H1 (cell line): Measurements from ENCODE around the gene ADD2. TPM values are rescaled to one million over a fixed set of nuclear protein-coding genes. Genes with fewer than 3 reads are reported as not detected.

Experiments used
- CTCF ChIA-PET: fragments of 300-600 bp; sonication (Branson Sonifier 250); formaldehyde crosslinking; loops from one replicate; lab custom pipeline; 2021; ENCODE audit not compliant: partially characterized antibody; lab: Charles Lee
- POLR2A ChIA-PET: fragments of 300-600 bp; sonication (Branson Sonifier 250); formaldehyde crosslinking; loops from one replicate; lab custom pipeline; 2021; ENCODE audit warnings: inconsistent platforms; ENCODE audit not compliant: partially characterized antibody; lab: Charles Lee
- DNase-seq, 2 experiments: peaks; one replicate each; pipeline versions ENCODE4 v3.0.0 to v3.0.0-alpha.2; 2010 to 2022; ENCODE audit warnings: low spot score in 2 of 2, low read depth in 1 of 2, mixed read lengths in 1 of 2
- FAIRE-seq: peaks from 2 replicates; lab custom pipeline; 2011; peaks lifted over from hg19 to GRCh38; lab: Jason Lieb, UNC
- H2AFZ ChIP-seq: 2 replicates; pipeline ENCODE4 v1.8.1; 2012; ENCODE audit warnings: low read length, inconsistent platforms
- H2AK5ac ChIP-seq: 2 replicates; pipeline ENCODE4 v1.6.1; 2013; ENCODE audit warnings: low read depth, low read length
- H2BK120ac ChIP-seq: replicated peaks from 2 replicates; pipeline ENCODE3; 2013; ENCODE audit warnings: low read depth, low read length, inconsistent platforms
- H2BK12ac ChIP-seq: 2 replicates; pipeline ENCODE4 v1.6.1; 2013; ENCODE audit warnings: low read depth, low read length
- H2BK15ac ChIP-seq: 2 replicates; pipeline ENCODE4 v1.6.1; 2013; ENCODE audit warnings: low read length
- H2BK20ac ChIP-seq: 2 replicates; pipeline ENCODE4 v1.6.1; 2013; ENCODE audit warnings: low read length
- H2BK5ac ChIP-seq: 2 replicates; pipeline ENCODE4 v1.6.1; 2013; ENCODE audit warnings: low read depth, low read length
- H3K14ac ChIP-seq: 2 replicates; pipeline ENCODE4 v1.6.1; 2013; ENCODE audit warnings: inconsistent platforms; ENCODE audit not compliant: insufficient read length
- H3K18ac ChIP-seq: 2 replicates; pipeline ENCODE4 v1.6.1; 2013; ENCODE audit warnings: low read length; ENCODE audit errors: extremely low read depth
- H3K23ac ChIP-seq: 2 replicates; pipeline ENCODE4 v1.6.1; 2013; ENCODE audit warnings: inconsistent platforms; ENCODE audit not compliant: insufficient read length
- H3K23me2 ChIP-seq: 2 replicates; pipeline ENCODE4 v1.6.1; 2013; ENCODE audit warnings: low read depth, low read length
- H3K27ac ChIP-seq: 2 replicates; pipeline ENCODE4 v1.6.1; 2011; ENCODE audit warnings: low read depth, low read length, inconsistent platforms
- H3K27me3 ChIP-seq, 4 experiments: replicated peaks in 1 of 4; 1 replicate in 1 of 4; 2 replicates in 3 of 4; pipeline versions ENCODE4 v1.6.1 to v1.8.1; 2011 to 2013; ENCODE audit warnings: low read length in 3 of 4, mild to moderate bottlenecking in 3 of 4, inconsistent platforms in 2 of 4, mixed read lengths in 2 of 4, moderate library complexity in 1 of 4; ENCODE audit not compliant: control insufficient read depth in 3 of 4, insufficient read depth in 3 of 4; ENCODE audit errors: extremely low read depth in 1 of 4
- H3K36me3 ChIP-seq, 4 experiments: 2 replicates each; pipeline versions ENCODE4 v1.6.1 to v1.8.1; 2011 to 2013; ENCODE audit warnings: mild to moderate bottlenecking in 4 of 4, low read length in 3 of 4, moderate library complexity in 2 of 4, control low read depth in 1 of 4, inconsistent platforms in 1 of 4; ENCODE audit not compliant: insufficient read depth in 4 of 4, control insufficient read depth in 2 of 4
- H3K4ac ChIP-seq: replicated peaks from 2 replicates; pipeline ENCODE3; 2013; ENCODE audit warnings: low read length, low read depth, mixed read lengths, inconsistent platforms; ENCODE audit not compliant: insufficient read length
- H3K4me1 ChIP-seq, 4 experiments: replicated peaks in 1 of 4; 1 replicate in 1 of 4; 2 replicates in 3 of 4; pipeline versions ENCODE4 v1.6.1 to v1.8.1; 2011 to 2013; ENCODE audit warnings: low read length in 3 of 4, inconsistent platforms in 2 of 4, mixed read lengths in 1 of 4; ENCODE audit not compliant: insufficient read depth in 4 of 4, control insufficient read depth in 3 of 4
- H3K4me2 ChIP-seq, 2 experiments: 2 replicates each; pipeline versions ENCODE4 v1.6.1 to v1.8.1; 2011 to 2013; ENCODE audit warnings: low read depth in 2 of 2, low read length in 2 of 2, control low read depth in 1 of 2, inconsistent platforms in 1 of 2, mild to moderate bottlenecking in 1 of 2; ENCODE audit not compliant: insufficient read depth in 1 of 2
- H3K4me3 ChIP-seq, 4 experiments: fragments of 200-600, 300-600 bp in 1 of 4; sonication (generic), shearing (Covaris generic), sonication (Bioruptor Twin) in 1 of 4; 2 replicates each; pipeline versions ENCODE4 v1.5.1 to v1.8.1; 2011 to 2016; ENCODE audit warnings: low read length in 4 of 4, low read depth in 3 of 4, control low read depth in 2 of 4, inconsistent platforms in 2 of 4, mild to moderate bottlenecking in 2 of 4, mixed read lengths in 1 of 4, moderate library complexity in 1 of 4; ENCODE audit not compliant: insufficient read depth in 2 of 4; ENCODE audit errors: extremely low read depth in 1 of 4
- H3K56ac ChIP-seq: replicated peaks from 2 replicates; pipeline ENCODE3; 2013; ENCODE audit warnings: low read depth, mild to moderate bottlenecking, mixed read lengths, low read length, inconsistent platforms; ENCODE audit not compliant: insufficient read length
- H3K79me1 ChIP-seq: 2 replicates; pipeline ENCODE4 v1.6.1; 2013; ENCODE audit warnings: low read depth, low read length, control low read depth
- H3K79me2 ChIP-seq, 2 experiments: 2 replicates each; pipeline versions ENCODE4 v1.6.1 to v1.8.1; 2012 to 2013; ENCODE audit warnings: low read length in 2 of 2, mild to moderate bottlenecking in 2 of 2, inconsistent platforms in 1 of 2; ENCODE audit not compliant: insufficient read depth in 2 of 2, control insufficient read depth in 1 of 2
- H3K9ac ChIP-seq, 4 experiments: replicated peaks in 1 of 4; 1 replicate in 1 of 4; 2 replicates in 3 of 4; pipeline versions ENCODE4 v1.6.1 to v1.8.1; 2011 to 2013; ENCODE audit warnings: low read depth in 3 of 4, low read length in 3 of 4, control low read depth in 2 of 4, mild to moderate bottlenecking in 2 of 4, moderate library complexity in 2 of 4, inconsistent platforms in 1 of 4; ENCODE audit errors: extremely low read depth in 1 of 4
- H3K9me3 ChIP-seq, 2 experiments: 2 replicates each; pipeline versions ENCODE4 v1.6.1 to v1.8.1; 2012 to 2013; ENCODE audit warnings: mild to moderate bottlenecking in 2 of 2, moderate library complexity in 2 of 2, control low read depth in 1 of 2, inconsistent platforms in 1 of 2, low read depth in 1 of 2, low read length in 1 of 2, mixed read lengths in 1 of 2; ENCODE audit not compliant: insufficient read depth in 2 of 2
- H4K20me1 ChIP-seq, 2 experiments: replicated peaks in 1 of 2; 2 replicates each; pipeline versions ENCODE3 to v1.8.1; 2011 to 2013; ENCODE audit warnings: inconsistent platforms in 2 of 2, low read length in 2 of 2, mild to moderate bottlenecking in 1 of 2; ENCODE audit not compliant: insufficient read depth in 2 of 2, control insufficient read depth in 1 of 2
- H4K5ac ChIP-seq: 2 replicates; pipeline ENCODE4 v1.6.1; 2013; ENCODE audit warnings: low read length, low read depth, mixed read lengths, inconsistent platforms; ENCODE audit not compliant: insufficient read length
- H4K8ac ChIP-seq: 2 replicates; pipeline ENCODE4 v1.8.0; 2013; ENCODE audit warnings: mild to moderate bottlenecking, moderate library complexity, low read length, inconsistent platforms; ENCODE audit not compliant: insufficient read depth; ENCODE audit errors: extremely low read depth
- H4K91ac ChIP-seq: replicated peaks from 2 replicates; pipeline ENCODE3; 2013; ENCODE audit warnings: low read length, mixed read lengths, inconsistent platforms; ENCODE audit not compliant: insufficient read length
- ATF3 ChIP-seq: IDR thresholded peaks from 2 replicates; pipeline ENCODE4 v1.6.1; 2011; ENCODE audit warnings: low read depth, mild to moderate bottlenecking, low read length; ENCODE audit not compliant: insufficient read depth
- BRCA1 ChIP-seq: IDR thresholded peaks from 2 replicates; pipeline ENCODE4 v1.6.1; 2012; ENCODE audit warnings: low read depth, low read length, improper control_type of control experiment
- CHD2 ChIP-seq: IDR thresholded peaks from 2 replicates; pipeline ENCODE4 v1.6.1; 2012; ENCODE audit warnings: low read length, improper control_type of control experiment
- HDAC2 ChIP-seq, 2 experiments: fragments of 300-600 bp in 1 of 2; sonication (generic) in 1 of 2; IDR thresholded peaks; 2 replicates each; pipeline ENCODE4 v1.6.1; 2011 to 2012; ENCODE audit warnings: low read depth in 2 of 2, low read length in 2 of 2, mild to moderate bottlenecking in 2 of 2, moderate library complexity in 2 of 2, borderline replicate concordance in 1 of 2, inconsistent platforms in 1 of 2
- KDM1A ChIP-seq: fragments of 200-600, 300-600 bp; sonication (generic); IDR thresholded peaks from 2 replicates; pipeline ENCODE4 v1.7.1; 2016; ENCODE audit warnings: mild to moderate bottlenecking, low read length, borderline replicate concordance
- POLR2A ChIP-seq, 2 experiments: IDR thresholded peaks; 1 replicate in 1 of 2; 2 replicates in 1 of 2; pipeline ENCODE4 v1.6.1; 2011; ENCODE audit warnings: low read depth in 2 of 2, low read length in 2 of 2, mild to moderate bottlenecking in 2 of 2; ENCODE audit errors: control extremely low read depth in 1 of 2
- POLR2AphosphoS5 ChIP-seq: IDR thresholded peaks from 2 replicates; pipeline ENCODE4 v1.6.1; 2011; ENCODE audit warnings: low read depth, low read length
- RBBP5 ChIP-seq: IDR thresholded peaks from 2 replicates; pipeline ENCODE4 v1.7.1; 2012; ENCODE audit warnings: low read depth, mild to moderate bottlenecking, inconsistent platforms, low read length, moderate library complexity, borderline replicate concordance
- SAP30 ChIP-seq: fragments of 300-600 bp; sonication (generic); IDR thresholded peaks from 2 replicates; pipeline ENCODE4 v1.7.1; 2012; ENCODE audit warnings: low read length, moderate library complexity, mild to moderate bottlenecking, inconsistent platforms; ENCODE audit not compliant: insufficient read depth, insufficient replicate concordance
- TEAD4 ChIP-seq: IDR thresholded peaks from 2 replicates; pipeline ENCODE4 v1.6.1; 2012; ENCODE audit warnings: low read depth, low read length, inconsistent platforms, mixed read lengths
- polyA plus RNA-seq, 7 experiments: library from polyadenylated mRNA; depleted of rRNA in 3 of 7; stranded (reverse) in 5 of 7; unstranded in 2 of 7; fragments of >200 nt in 5 of 7; fragments of 200-250 nt in 2 of 7; gene quantifications; 1 replicate in 5 of 7; 2 replicates in 1 of 7; 4 replicates in 1 of 7; pipeline versions ENCODE4 v1.2.1 to v1.2.3, GENCODE V29; 2011 to 2013; ENCODE audit warnings: missing spikeins in 2 of 7, mixed read lengths in 2 of 7
- total RNA-seq: library from RNA; stranded (reverse); fragmentation: NEBNext Ultra II Directional; extraction: Animal tissue kit (Norgen Biotek cat#: 25700); gene quantifications from 2 replicates; pipeline ENCODE4 v1.2.1, GENCODE V29; 2021
- TF ChIP-seq, protein P1 (sequence below), 3 experiments: IDR thresholded peaks; 1 replicate in 2 of 3; 2 replicates in 1 of 3; pipeline versions ENCODE4 v1.5.1 to v1.6.1; 2011; ENCODE audit warnings: low read length in 3 of 3, mild to moderate bottlenecking in 3 of 3, inconsistent platforms in 2 of 3, low read depth in 1 of 3, moderate library complexity in 1 of 3; ENCODE audit not compliant: insufficient read depth in 1 of 3; ENCODE audit errors: control extremely low read depth in 1 of 3

ADD2 gene
- total and polyA plus RNA-seq, 2 of the 8 experiments (the other 6 are each of a cell fraction or from before 2014, with no cell fraction given) = 58.5 to 170 TPM

DNA sequence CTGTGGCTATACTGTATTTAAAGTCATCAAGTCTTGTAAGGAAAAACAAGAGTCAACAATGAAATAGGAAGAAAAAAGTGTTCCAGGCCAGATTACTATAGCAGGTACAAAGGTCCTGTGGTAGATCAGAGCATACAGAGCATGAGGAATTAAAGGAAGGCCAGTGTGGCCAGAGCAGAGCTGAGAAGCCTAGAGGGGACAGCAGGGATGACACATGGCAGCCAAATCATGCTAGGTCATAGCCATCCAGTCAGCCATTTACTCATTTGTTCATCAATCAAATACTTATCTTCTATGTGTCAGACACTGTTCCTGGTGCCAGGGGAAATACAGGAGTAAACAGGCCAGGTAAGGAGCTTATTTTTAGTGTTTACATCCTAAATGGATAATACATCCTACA is 24.3 kb downstream of the ADD2 start:
- POLR2A ChIA-PET = no interaction called here
- FAIRE-seq = no peak
- H3K4me1 ChIP-seq = peaks cover 1 to 18% (median 6%) of the 10 kb centered on the region in 4 experiments; a peak in 3 of 7 replicates

More for the DNA sequence above, 24.3 kb downstream of the ADD2 start:
- Histone ChIP-seq H2AK5ac (no peak overlapping the region), H3K9me3 (peaks cover 0 to 4% of the 10 kb centered on the region in 2 experiments; a peak in 1 of 4 replicates), H3K79me1 (peaks cover 15% of the 10 kb centered on the region), H3K4ac (no peak overlapping the region), H4K5ac (no peak overlapping the region), H2BK20ac (no peak overlapping the region), H3K27me3 (no peaks in the 10 kb centered on the region), H4K8ac (no peak overlapping the region), H3K23ac (no peak overlapping the region), H3K9ac (no peak overlapping the region), H2BK120ac (no peak overlapping the region), H3K18ac (no peak overlapping the region), H3K14ac (no peak overlapping the region), H2AFZ (no peak overlapping the region), H3K23me2 (no peaks in the 10 kb centered on the region; the same call in 1 of the 2 replicates), H3K56ac (no peak overlapping the region), H2BK15ac (no peak overlapping the region), H2BK5ac (no peak overlapping the region), H3K36me3 (no peaks in the 10 kb centered on the region; a peak in 1 of 8 replicates), H4K91ac (no peak overlapping the region), H2BK12ac (no peak overlapping the region), H3K4me2 (no peak overlapping the region), H4K20me1 (peaks cover 14% of the 10 kb centered on the region in 2 experiments), H3K79me2 (peaks cover 8 to 97% of the 10 kb centered on the region in 2 experiments), H3K4me3 (no peak overlapping the region), H3K27ac (no peak overlapping the region)
- no peak for DNase-seq
- TF ChIP-seq, protein P1, sequence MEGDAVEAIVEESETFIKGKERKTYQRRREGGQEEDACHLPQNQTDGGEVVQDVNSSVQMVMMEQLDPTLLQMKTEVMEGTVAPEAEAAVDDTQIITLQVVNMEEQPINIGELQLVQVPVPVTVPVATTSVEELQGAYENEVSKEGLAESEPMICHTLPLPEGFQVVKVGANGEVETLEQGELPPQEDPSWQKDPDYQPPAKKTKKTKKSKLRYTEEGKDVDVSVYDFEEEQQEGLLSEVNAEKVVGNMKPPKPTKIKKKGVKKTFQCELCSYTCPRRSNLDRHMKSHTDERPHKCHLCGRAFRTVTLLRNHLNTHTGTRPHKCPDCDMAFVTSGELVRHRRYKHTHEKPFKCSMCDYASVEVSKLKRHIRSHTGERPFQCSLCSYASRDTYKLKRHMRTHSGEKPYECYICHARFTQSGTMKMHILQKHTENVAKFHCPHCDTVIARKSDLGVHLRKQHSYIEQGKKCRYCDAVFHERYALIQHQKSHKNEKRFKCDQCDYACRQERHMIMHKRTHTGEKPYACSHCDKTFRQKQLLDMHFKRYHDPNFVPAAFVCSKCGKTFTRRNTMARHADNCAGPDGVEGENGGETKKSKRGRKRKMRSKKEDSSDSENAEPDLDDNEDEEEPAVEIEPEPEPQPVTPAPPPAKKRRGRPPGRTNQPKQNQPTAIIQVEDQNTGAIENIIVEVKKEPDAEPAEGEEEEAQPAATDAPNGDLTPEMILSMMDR (IDR thresholded peaks at IDR 0.05; ENCODE audit: control extremely low read depth in 1 of 3, insufficient read depth in 1 of 3, low read depth in 1 of 3, low read length in 3 of 3) = no peak
- peak; percentile 97 for TF ChIP-seq KDM1A
- TF ChIP-seq POLR2A (IDR thresholded peaks at IDR 0.05; ENCODE audit: control extremely low read depth in 1 of 2, low read depth in 2 of 2, low read length in 2 of 2) = no peak
- TF ChIP-seq HDAC2 (IDR thresholded peaks at IDR 0.05; ENCODE audit: borderline replicate concordance in 1 of 2, low read depth in 2 of 2, low read length in 2 of 2) = peak in 1 of 2 experiments; percentile 76; a peak in 1 of 4 replicates
- TF ChIP-seq SAP30 = no peak
- no peak for TF ChIP-seq BRCA1
- no peak for TF ChIP-seq ATF3
- TF ChIP-seq RBBP5 = no peak
- no peak for TF ChIP-seq TEAD4
- TF ChIP-seq POLR2AphosphoS5 = no peak
- TF ChIP-seq CHD2 = no peak
- CTCF ChIA-PET = interaction anchor here (0.9 to 6.3 kb wide), 5 partner anchors 15 to 43 kb away, joined by 3 to 39 read pairs (median 4); partner anchors contain the start of gene ADD2
